HG03280 (cell line): ENCODE data around the gene SLC23A2.
"Not testable (repeated sequence)": the region's sequence is repeated elsewhere in the genome, so short reads cannot be mapped to it uniquely, and the experiment has no call there.

Experiments used
- ATAC-seq: cut with Tn5 transposase; IDR thresholded peaks from one replicate; pipeline ENCODE4 v1.9.1; 2021; ENCODE audit warnings: mild to moderate bottlenecking, moderate library complexity; ENCODE audit not compliant: unreplicated experiment

The SLC23A2 gene

GRCh38 chr20:5001174-5002076, at the start of gene SLC23A2:
Gene SLC23A2, minus strand, starts transcription at chr20:5001510. Its CDS starts 68,948 bp downstream, at chr20:4932562.
- ATAC-seq = peak; percentile 58

GRCh38 chr20:5046656-5047339, 45.5 kb upstream of the SLC23A2 start:
- ATAC-seq = no peak

- no peak for ATAC-seq
Observed at GRCh38 chr20:5045906-5046305, 44.6 kb upstream of the SLC23A2 start.

GRCh38 chr20:5044075-5044620, 42.8 kb upstream of the SLC23A2 start:
- no peak for ATAC-seq

GRCh38 chr20:5041433-5041832, 40.1 kb upstream of the SLC23A2 start:
- no peak for ATAC-seq

- ATAC-seq = no peak
Observed at GRCh38 chr20:5040345-5040744, 39.0 kb upstream of the SLC23A2 start.

- ATAC-seq = no peak
Observed at GRCh38 chr20:5039889-5040288, 38.6 kb upstream of the SLC23A2 start.

- no peak for ATAC-seq
Observed at GRCh38 chr20:5039255-5039657, 37.9 kb upstream of the SLC23A2 start.

GRCh38 chr20:5036828-5037227, 35.5 kb upstream of the SLC23A2 start:
- ATAC-seq = no peak

GRCh38 chr20:5035518-5035917, 34.2 kb upstream of the SLC23A2 start:
- ATAC-seq = not testable (repeated sequence)

GRCh38 chr20:5033566-5033965, 32.3 kb upstream of the SLC23A2 start:
- ATAC-seq = no peak

- ATAC-seq = not testable (repeated sequence)
Observed at GRCh38 chr20:5031701-5032100, 30.4 kb upstream of the SLC23A2 start.

- no peak for ATAC-seq
Observed at GRCh38 chr20:5031206-5031557, 29.9 kb upstream of the SLC23A2 start.

- ATAC-seq = no peak
Observed at GRCh38 chr20:5030348-5031205, 29.3 kb upstream of the SLC23A2 start.

- not testable (repeated sequence) for ATAC-seq
Observed at GRCh38 chr20:5028258-5029059, 27.1 kb upstream of the SLC23A2 start.

GRCh38 chr20:5024982-5025381, 23.7 kb upstream of the SLC23A2 start:
- no peak for ATAC-seq

- ATAC-seq = no peak
Observed at GRCh38 chr20:5024103-5024502, 22.8 kb upstream of the SLC23A2 start.

GRCh38 chr20:5023171-5023570, 21.9 kb upstream of the SLC23A2 start:
- ATAC-seq = not testable (repeated sequence)

- no peak for ATAC-seq
Observed at GRCh38 chr20:5020760-5021159, 19.4 kb upstream of the SLC23A2 start.
